AG04450 (cell line): ENCODE measurements around the gene NVL. TPM values are rescaled to one million over a fixed set of nuclear protein-coding genes. Genes with fewer than 3 reads are reported as not detected.

Experiments
- CTCF ChIA-PET: fragments of 300-600, 350-600 bp; formaldehyde crosslinking; extraction: SDS; loops from one replicate; lab custom pipeline; 2022; ENCODE audit warnings: antibody characterized with exemption, inconsistent platforms; lab: Charles Lee
- POLR2A ChIA-PET: fragments of 350-600 bp; formaldehyde crosslinking; extraction: SDS; loops from one replicate; lab custom pipeline; 2021; ENCODE audit warnings: antibody characterized with exemption, inconsistent platforms; lab: Yijun Ruan, JAX
- DNase-seq: peaks from one replicate; pipeline ENCODE4 v3.0.0-alpha.2; 2011; ENCODE audit warnings: low read depth, low spot score
- H3K27ac ChIP-seq: one replicate; pipeline ENCODE4 v1.5.1; 2012; ENCODE audit warnings: low read depth, low read length, control low read depth
- H3K27me3 ChIP-seq: one replicate; pipeline ENCODE4 v1.6.0; 2012; ENCODE audit warnings: low read length; ENCODE audit not compliant: control insufficient read depth, insufficient read depth
- H3K4me3 ChIP-seq: 2 replicates; pipeline ENCODE4 v1.5.1; 2011; ENCODE audit warnings: mild to moderate bottlenecking, low read depth, low read length, control low read depth
- H3K9me3 ChIP-seq: 2 replicates; pipeline ENCODE4 v1.5.1; 2012; ENCODE audit warnings: low read length; ENCODE audit not compliant: control insufficient read depth, insufficient read depth
- CTCF ChIP-seq: IDR thresholded peaks from 2 replicates; pipeline ENCODE4 v1.5.1; 2011; ENCODE audit warnings: low read depth, low read length, control low read depth, inconsistent platforms
- polyA plus RNA-seq: library from polyadenylated mRNA; depleted of rRNA; stranded (reverse); fragments of >200 nt; gene quantifications from 2 replicates; pipeline ENCODE4 v1.2.3, GENCODE V29; 2011

NVL gene
- polyA plus RNA-seq, 1 experiment: 18.8 TPM

- Histone ChIP-seq H3K4me3 (no peak overlapping the region), H3K27ac (no peak overlapping the region), H3K9me3 (no peaks in the 10 kb centered on the region), H3K27me3 (no peaks in the 10 kb centered on the region)
- ChIA-PET POLR2A (no interaction called here), CTCF (no interaction called here)
- no peak for DNase-seq
- no peak for TF ChIP-seq CTCF
Observed at GRCh38 chr1:224201383-224201782, 128.6 kb downstream of the NVL start.

DNA sequence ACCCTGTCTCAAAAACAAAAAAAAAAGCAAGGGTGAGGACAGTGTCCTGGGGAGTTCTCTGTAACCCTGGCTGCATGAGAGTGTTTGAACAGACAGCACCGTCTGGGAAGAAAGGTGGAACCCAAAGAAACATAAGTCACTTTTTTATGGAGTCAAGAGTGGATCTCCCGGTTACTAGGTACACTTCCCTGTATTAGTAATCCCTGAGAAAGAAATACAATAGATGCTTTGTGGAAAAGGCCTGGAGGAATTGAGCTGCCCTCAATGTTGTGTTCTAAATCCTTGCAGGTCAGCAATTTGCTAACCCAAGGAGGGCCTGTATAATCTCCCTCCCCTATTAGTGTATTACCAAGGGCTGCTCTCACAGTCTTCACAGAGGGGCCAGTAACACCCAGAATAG is 130.3 kb downstream of the NVL start:
- TF ChIP-seq CTCF: no peak
- Histone ChIP-seq H3K27me3 (no peaks in the 10 kb centered on the region), H3K9me3 (no peaks in the 10 kb centered on the region), H3K4me3 (no peak overlapping the region), H3K27ac (no peak overlapping the region)
- no peak for DNase-seq
- ChIA-PET CTCF (no interaction called here), POLR2A (no interaction called here)

- H3K27ac ChIP-seq: no peak overlapping the region
- H3K9me3 ChIP-seq: no peaks in the 10 kb centered on the region
- ChIA-PET CTCF (no interaction called here), POLR2A (interaction anchor here (1.1 kb wide), 1 partner anchor 16 kb away, joined by 4 read pairs; the partner anchor contains the start of gene DEGS1)
- H3K27me3 ChIP-seq: no peaks in the 10 kb centered on the region
- no peak overlapping the region for H3K4me3 ChIP-seq
- no peak for TF ChIP-seq CTCF
- DNase-seq: no peak
Observed at GRCh38 chr1:224198572-224198971, 131.4 kb downstream of the NVL start.

- no peak for DNase-seq
- ChIA-PET CTCF (no interaction called here), POLR2A (no interaction called here)
- no peak for TF ChIP-seq CTCF
- no peak overlapping the region for H3K4me3 ChIP-seq
- no peak overlapping the region for H3K27ac ChIP-seq
- H3K27me3 ChIP-seq: no peaks in the 10 kb centered on the region
- H3K9me3 ChIP-seq: no peaks in the 10 kb centered on the region
Observed at GRCh38 chr1:224196813-224197600, 133.0 kb downstream of the NVL start.

GRCh38 chr1:224193319-224193966 is 136.5 kb downstream of the NVL start:
- no peak for DNase-seq
- TF ChIP-seq CTCF: no peak
- no peak overlapping the region for H3K4me3 ChIP-seq
- H3K27ac ChIP-seq: no peak overlapping the region
- no peaks in the 10 kb centered on the region for H3K9me3 ChIP-seq
- ChIA-PET CTCF (interaction anchor here (0.5 to 0.6 kb wide), 2 partner anchors 42 to 71 kb away, joined by 3 read pairs; no protein-coding TSS in a partner anchor), POLR2A (interaction anchor here (1.1 kb wide), 1 partner anchor 30 kb away, joined by 3 read pairs; no protein-coding TSS in a partner anchor)
- no peaks in the 10 kb centered on the region for H3K27me3 ChIP-seq
